Transverse colon (tissue), 3 donors: ENCODE measurements around the gene NRN1.

ENCODE experiments used
- CTCF ChIP-seq, 5 experiments: fragments of 200-600 bp in 3 of 5; fragments of 450-650 bp in 2 of 5; sonication (generic) in 3 of 5; IDR thresholded peaks; 1 replicate in 2 of 5; 2 replicates in 3 of 5; pipeline ENCODE4 v1.5.1; 2016 to 2017; ENCODE audit warnings: antibody characterized with exemption in 5 of 5, inconsistent platforms in 3 of 5, mild to moderate bottlenecking in 2 of 5, moderate library complexity in 1 of 5
- EP300 ChIP-seq: sonication (generic); formaldehyde crosslinking; IDR thresholded peaks from one replicate; pipeline ENCODE4 v1.6.1; 2017; ENCODE audit warnings: antibody characterized with exemption, low read depth
- POLR2A ChIP-seq: fragments of 450-650 bp; IDR thresholded peaks from one replicate; pipeline ENCODE4 v1.6.1; 2016; ENCODE audit warnings: antibody characterized with exemption, mild to moderate bottlenecking, moderate library complexity

- TF ChIP-seq CTCF (IDR thresholded peaks at IDR 0.05): no peak
- no peak for TF ChIP-seq POLR2A
- TF ChIP-seq EP300: no peak
Observed at GRCh38 chr6:5999688-6000608, 6.8 kb downstream of the NRN1 start.
